Muscle of leg (tissue), 11 donors: Measurements from ENCODE around the gene DVL3. TPM values are rescaled to one million over a fixed set of nuclear protein-coding genes. Genes with fewer than 3 reads are reported as not detected.
"Not testable (repeated sequence)": the region's sequence is repeated elsewhere in the genome, so short reads cannot be mapped to it uniquely, and the experiment has no call there.

Experiments used
- DNase-seq: peaks from one replicate; pipeline ENCODE4 v3.0.0; 2013
- H3K27ac ChIP-seq: one replicate; pipeline ENCODE4 v1.5.1; 2013; ENCODE audit warnings: mild to moderate bottlenecking, low read length, control low read depth
- H3K27me3 ChIP-seq: one replicate; pipeline ENCODE4 v1.6.1; 2013; ENCODE audit warnings: low read length; ENCODE audit not compliant: control insufficient read depth, insufficient read depth
- H3K36me3 ChIP-seq: one replicate; pipeline ENCODE4 v1.6.1; 2013; ENCODE audit warnings: low read length; ENCODE audit not compliant: control insufficient read depth, insufficient read depth
- H3K4me1 ChIP-seq: one replicate; pipeline ENCODE4 v1.6.1; 2013; ENCODE audit warnings: low read length; ENCODE audit not compliant: control insufficient read depth, insufficient read depth
- H3K4me3 ChIP-seq: one replicate; pipeline ENCODE4 v1.5.1; 2013; ENCODE audit warnings: low read length, control low read depth
- H3K9me3 ChIP-seq: replicated peaks from 2 replicates; pipeline ENCODE4 v1.6.1; 2013; ENCODE audit warnings: low read depth, low read length; ENCODE audit not compliant: control insufficient read depth
- WGBS: methylation state at CpG from one replicate; pipeline ENCODE4 v1.1.5; 2013; ENCODE audit warnings: missing lambda C conversion rate; ENCODE audit not compliant: insufficient coverage; 5-methylcytosine and 5-hydroxymethylcytosine counted together
- polyA plus RNA-seq, 8 donors: library from polyadenylated mRNA; unstranded; fragments of 120-200 nt; gene quantifications; one replicate each; pipeline versions ENCODE4 v1.2.1 to v1.2.3, GENCODE V29; 2013; ENCODE audit warnings: inconsistent platforms in 1 of 8, low replicate concordance in 1 of 8; ENCODE audit not compliant: insufficient read length in 8 of 8, insufficient read depth in 1 of 8
- total RNA-seq: library from RNA; stranded (reverse); fragments of 120-200 nt; gene quantifications from one replicate; pipeline ENCODE4 v1.2.4, GENCODE V29; 2013

DVL3 gene
- total and polyA plus RNA-seq, 9 donors = 37.1 to 96.9 (median 86.8) TPM

- DNase-seq = no peak
- WGBS = no CpG with 5 or more reads among the region's 3 CpGs
- Histone ChIP-seq H3K27ac (no peak overlapping the region), H3K4me1 (peaks cover 22% of the 10 kb centered on the region), H3K9me3 (no peaks in the 10 kb centered on the region), H3K36me3 (peaks cover 37% of the 10 kb centered on the region), H3K4me3 (no peak overlapping the region), H3K27me3 (no peaks in the 10 kb centered on the region)
These were observed 7.1 kb upstream of the DVL3 start for GRCh38 chr3:184148076-184148475.

- Histone ChIP-seq H3K27ac (no peak overlapping the region), H3K4me1 (peaks cover 23% of the 10 kb centered on the region), H3K9me3 (no peaks in the 10 kb centered on the region), H3K36me3 (peaks cover 26% of the 10 kb centered on the region), H3K4me3 (no peak overlapping the region), H3K27me3 (no peaks in the 10 kb centered on the region)
- WGBS = no CpG with 5 or more reads among the region's 6 CpGs
- DNase-seq = no peak
These were observed 6.1 kb upstream of the DVL3 start for GRCh38 chr3:184149123-184149522.

GRCh38 chr3:184149770-184150169 is 5.4 kb upstream of the DVL3 start:
- not testable (repeated sequence) for DNase-seq, H3K27me3 ChIP-seq, H3K9me3 ChIP-seq, H3K27ac ChIP-seq, H3K4me3 ChIP-seq
- H3K36me3 ChIP-seq = peaks cover 20% of the 10 kb centered on the region
- 83% methylated on average over 6 of the region's 6 CpGs for WGBS
- peaks cover 23% of the 10 kb centered on the region for H3K4me1 ChIP-seq

- no peaks in the 10 kb centered on the region for H3K27me3 ChIP-seq
- DNase-seq = no peak
- peak overlapping the region; percentile 92 for H3K27ac ChIP-seq
- H3K4me3 ChIP-seq = peak overlapping the region; percentile 99
- WGBS = under 1% methylated on average over 40 of the region's 47 CpGs
- H3K4me1 ChIP-seq = peaks cover 36% of the 10 kb centered on the region
- H3K36me3 ChIP-seq = peaks cover 16% of the 10 kb centered on the region
- no peaks in the 10 kb centered on the region for H3K9me3 ChIP-seq
These were observed 706 bp downstream of the DVL3 start for GRCh38 chr3:184155644-184156521.

GRCh38 chr3:184156522-184156955 is 1.4 kb downstream of the DVL3 start:
- H3K36me3 ChIP-seq = peaks cover 9% of the 10 kb centered on the region
- DNase-seq = peak; percentile 94
- WGBS = 0% methylated on average over 2 of the region's 6 CpGs
- peak overlapping the region; percentile 92 for H3K27ac ChIP-seq
- H3K27me3 ChIP-seq = no peaks in the 10 kb centered on the region
- peak overlapping the region; percentile 99 for H3K4me3 ChIP-seq
- peaks cover 43% of the 10 kb centered on the region for H3K4me1 ChIP-seq
- H3K9me3 ChIP-seq = no peaks in the 10 kb centered on the region

- H3K9me3 ChIP-seq = no peaks in the 10 kb centered on the region
- H3K4me3 ChIP-seq = peak overlapping the region; percentile 99
- peaks cover 16% of the 10 kb centered on the region for H3K36me3 ChIP-seq
- H3K4me1 ChIP-seq = peaks cover 45% of the 10 kb centered on the region
- no peak for DNase-seq
- no peaks in the 10 kb centered on the region for H3K27me3 ChIP-seq
- peak overlapping the region; percentile 92 for H3K27ac ChIP-seq
These were observed 2.0 kb downstream of the DVL3 start for GRCh38 chr3:184157206-184157605.

- peak overlapping the region; percentile 20 for H3K27ac ChIP-seq
- H3K4me3 ChIP-seq = no peak overlapping the region
- no peaks in the 10 kb centered on the region for H3K27me3 ChIP-seq
- H3K9me3 ChIP-seq = no peaks in the 10 kb centered on the region
- H3K36me3 ChIP-seq = peaks cover 22% of the 10 kb centered on the region
- 72% methylated on average over 2 of the region's 4 CpGs for WGBS
- DNase-seq = no peak
- H3K4me1 ChIP-seq = peaks cover 43% of the 10 kb centered on the region
These were observed 3.2 kb downstream of the DVL3 start for GRCh38 chr3:184158404-184158803.

- H3K4me3 ChIP-seq = no peak overlapping the region
- no peak for DNase-seq
- peaks cover 43% of the 10 kb centered on the region for H3K36me3 ChIP-seq
- H3K27me3 ChIP-seq = no peaks in the 10 kb centered on the region
- H3K9me3 ChIP-seq = no peaks in the 10 kb centered on the region
- peak overlapping the region; percentile 71 for H3K27ac ChIP-seq
- 15% methylated on average over 2 of the region's 2 CpGs for whole genome bisulfite sequencing
- H3K4me1 ChIP-seq = peaks cover 33% of the 10 kb centered on the region
These were observed 5.3 kb downstream of the DVL3 start for GRCh38 chr3:184160456-184160855.

GRCh38 chr3:184162571-184163070 is 7.4 kb downstream of the DVL3 start:
- H3K4me3 ChIP-seq, H3K27ac ChIP-seq, H3K9me3 ChIP-seq, H3K27me3 ChIP-seq, DNase-seq: not testable (repeated sequence)
- WGBS = 83% methylated on average over 4 of the region's 8 CpGs
- peaks cover 65% of the 10 kb centered on the region for H3K36me3 ChIP-seq
- H3K4me1 ChIP-seq = peaks cover 27% of the 10 kb centered on the region

- H3K36me3 ChIP-seq = peaks cover 76% of the 10 kb centered on the region
- H3K4me1 ChIP-seq = peaks cover 25% of the 10 kb centered on the region
These were observed 9.6 kb downstream of the DVL3 start for GRCh38 chr3:184164648-184165330.

More at GRCh38 chr3:184164648-184165330, 9.6 kb downstream of the DVL3 start:
- DNase-seq = no peak
- 88% methylated on average over 7 of the region's 16 CpGs for WGBS
- H3K4me3 ChIP-seq = no peak overlapping the region
- H3K27me3 ChIP-seq = no peaks in the 10 kb centered on the region
- no peaks in the 10 kb centered on the region for H3K9me3 ChIP-seq
- no peak overlapping the region for H3K27ac ChIP-seq
